Smooth muscle cell (in vitro differentiated cells): Measurements from ENCODE around the gene MB21D2. TPM values are rescaled to one million over a fixed set of nuclear protein-coding genes. Genes with fewer than 3 reads are reported as not detected.

Experiments
- DNase-seq: peaks from one replicate; lab custom pipeline; 2025; ENCODE audit not compliant: unreplicated experiment; lab: John Stamatoyannopoulos, UW
- H2AFZ ChIP-seq: fragments of 200-600 bp; sonication (generic); 2 replicates; pipeline ENCODE4 v1.6.0; 2016; ENCODE audit warnings: antibody characterized with exemption, low read depth, mild to moderate bottlenecking
- H3F3A ChIP-seq: fragments of 200-600 bp; sonication (generic); 2 replicates; pipeline ENCODE4 v1.6.0; 2017; ENCODE audit warnings: antibody characterized with exemption, low read depth
- H3K27ac ChIP-seq: fragments of 200-600 bp; sonication (generic); 2 replicates; pipeline ENCODE4 v1.5.1; 2016; ENCODE audit warnings: low read depth, mild to moderate bottlenecking
- H3K27me3 ChIP-seq: fragments of 200-600 bp; sonication (generic); 2 replicates; pipeline ENCODE4 v1.6.1; 2016; ENCODE audit warnings: low read depth, mild to moderate bottlenecking
- H3K36me3 ChIP-seq: fragments of 200-600 bp; sonication (generic); 2 replicates; pipeline ENCODE4 v1.5.1; 2016; ENCODE audit warnings: low read depth
- H3K4me1 ChIP-seq: fragments of 200-600 bp; sonication (generic); 2 replicates; pipeline ENCODE4 v1.5.1; 2016; ENCODE audit warnings: low read depth
- H3K4me2 ChIP-seq: fragments of 200-600 bp; sonication (generic); 2 replicates; pipeline ENCODE4 v1.6.0; 2016; ENCODE audit warnings: mild to moderate bottlenecking
- H3K4me3 ChIP-seq: fragments of 200-600 bp; sonication (generic); 2 replicates; pipeline ENCODE4 v1.5.1; 2016; ENCODE audit warnings: mild to moderate bottlenecking
- H3K79me2 ChIP-seq: fragments of 200-600 bp; sonication (generic); 2 replicates; pipeline ENCODE4 v1.6.0; 2016; ENCODE audit warnings: low read depth, mild to moderate bottlenecking
- H3K9ac ChIP-seq: fragments of 200-600 bp; sonication (generic); 2 replicates; pipeline ENCODE4 v1.6.0; 2016; ENCODE audit warnings: low read depth
- H3K9me3 ChIP-seq: fragments of 200-600 bp; sonication (generic); replicated peaks from 2 replicates; pipeline ENCODE4 v1.5.1; 2016; ENCODE audit warnings: low read depth
- H4K20me1 ChIP-seq: fragments of 200-600 bp; sonication (generic); 2 replicates; pipeline ENCODE4 v1.6.0; 2016; ENCODE audit warnings: low read depth
- WGBS: methylation state at CpG from one replicate; pipeline ENCODE4 v1.1.7; 2016; ENCODE audit warnings: low lambda C conversion rate; 5-methylcytosine and 5-hydroxymethylcytosine counted together
- polyA plus RNA-seq: library from polyadenylated mRNA; unstranded; fragments of >200 nt; fragmentation: Nextera tagmentation; extraction: Ambion mirVana; gene quantifications from 2 replicates; pipeline ENCODE4 v1.2.1, GENCODE V29; 2016
- total RNA-seq: library from RNA; depleted of rRNA; stranded (reverse); fragments of >200 nt; gene quantifications from 2 replicates; pipeline ENCODE4 v1.2.3, GENCODE V29; 2014
- TF ChIP-seq, protein P1 (sequence below): fragments of 200-600 bp; sonication (generic); IDR thresholded peaks from 2 replicates; pipeline ENCODE4 v1.5.1; 2017; ENCODE audit warnings: borderline replicate concordance, mild to moderate bottlenecking, antibody characterized with exemption; ENCODE audit not compliant: insufficient read depth, poor library complexity, severe bottlenecking

MB21D2 gene
- total and polyA plus RNA-seq, 2 experiments from 2014 or later: 5.2 to 17.1 TPM

- Histone ChIP-seq H3K9ac (no peak overlapping the region), H3K79me2 (peaks cover 51% of the 10 kb centered on the region), H3K27me3 (no peaks in the 10 kb centered on the region), H3K9me3 (no peaks in the 10 kb centered on the region), H3K27ac (no peak overlapping the region), H3K4me1 (peaks cover 10% of the 10 kb centered on the region), H3K4me2 (no peak overlapping the region), H4K20me1 (peaks cover 19% of the 10 kb centered on the region), H3K36me3 (no peaks in the 10 kb centered on the region), H3K4me3 (no peak overlapping the region), H2AFZ (no peak overlapping the region), H3F3A (no peaks in the 10 kb centered on the region)
- TF ChIP-seq, protein P1, sequence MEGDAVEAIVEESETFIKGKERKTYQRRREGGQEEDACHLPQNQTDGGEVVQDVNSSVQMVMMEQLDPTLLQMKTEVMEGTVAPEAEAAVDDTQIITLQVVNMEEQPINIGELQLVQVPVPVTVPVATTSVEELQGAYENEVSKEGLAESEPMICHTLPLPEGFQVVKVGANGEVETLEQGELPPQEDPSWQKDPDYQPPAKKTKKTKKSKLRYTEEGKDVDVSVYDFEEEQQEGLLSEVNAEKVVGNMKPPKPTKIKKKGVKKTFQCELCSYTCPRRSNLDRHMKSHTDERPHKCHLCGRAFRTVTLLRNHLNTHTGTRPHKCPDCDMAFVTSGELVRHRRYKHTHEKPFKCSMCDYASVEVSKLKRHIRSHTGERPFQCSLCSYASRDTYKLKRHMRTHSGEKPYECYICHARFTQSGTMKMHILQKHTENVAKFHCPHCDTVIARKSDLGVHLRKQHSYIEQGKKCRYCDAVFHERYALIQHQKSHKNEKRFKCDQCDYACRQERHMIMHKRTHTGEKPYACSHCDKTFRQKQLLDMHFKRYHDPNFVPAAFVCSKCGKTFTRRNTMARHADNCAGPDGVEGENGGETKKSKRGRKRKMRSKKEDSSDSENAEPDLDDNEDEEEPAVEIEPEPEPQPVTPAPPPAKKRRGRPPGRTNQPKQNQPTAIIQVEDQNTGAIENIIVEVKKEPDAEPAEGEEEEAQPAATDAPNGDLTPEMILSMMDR: no peak
- no peak for DNase-seq
- WGBS: 74% methylated on average over 9 of the region's 9 CpGs
Measured at GRCh38 chr3:192844836-192845525, 72.7 kb downstream of the MB21D2 start.

DNA sequence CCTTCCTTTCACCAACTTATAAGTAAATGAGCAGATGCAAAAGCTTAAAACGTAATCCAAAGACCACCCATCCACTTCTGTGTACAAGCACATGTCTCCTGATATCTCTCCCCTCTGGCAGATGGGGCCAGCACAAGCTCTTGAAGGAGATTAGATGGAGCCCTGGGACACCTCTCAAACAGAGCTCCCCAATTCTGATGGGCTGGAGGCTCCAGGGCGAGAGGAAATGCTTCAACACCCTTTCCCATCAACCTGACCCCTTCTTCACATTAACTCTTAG is 73.2 kb downstream of the MB21D2 start:
- H3K79me2 ChIP-seq: peaks cover 56% of the 10 kb centered on the region
- no peaks in the 10 kb centered on the region for H3K9me3 ChIP-seq
- peaks cover 19% of the 10 kb centered on the region for H4K20me1 ChIP-seq
- H3K27me3 ChIP-seq: no peaks in the 10 kb centered on the region
- DNase-seq: no peak
- WGBS: 96% methylated on average over 2 of the region's 2 CpGs
- no peak overlapping the region for H3K9ac ChIP-seq
- H3F3A ChIP-seq: no peaks in the 10 kb centered on the region
- TF ChIP-seq, protein P1: no peak
- H3K4me2 ChIP-seq: no peak overlapping the region
- H3K4me3 ChIP-seq: no peak overlapping the region
- H3K36me3 ChIP-seq: no peaks in the 10 kb centered on the region
- H3K27ac ChIP-seq: no peak overlapping the region
- peaks cover 10% of the 10 kb centered on the region for H3K4me1 ChIP-seq
- H2AFZ ChIP-seq: no peak overlapping the region

DNA sequence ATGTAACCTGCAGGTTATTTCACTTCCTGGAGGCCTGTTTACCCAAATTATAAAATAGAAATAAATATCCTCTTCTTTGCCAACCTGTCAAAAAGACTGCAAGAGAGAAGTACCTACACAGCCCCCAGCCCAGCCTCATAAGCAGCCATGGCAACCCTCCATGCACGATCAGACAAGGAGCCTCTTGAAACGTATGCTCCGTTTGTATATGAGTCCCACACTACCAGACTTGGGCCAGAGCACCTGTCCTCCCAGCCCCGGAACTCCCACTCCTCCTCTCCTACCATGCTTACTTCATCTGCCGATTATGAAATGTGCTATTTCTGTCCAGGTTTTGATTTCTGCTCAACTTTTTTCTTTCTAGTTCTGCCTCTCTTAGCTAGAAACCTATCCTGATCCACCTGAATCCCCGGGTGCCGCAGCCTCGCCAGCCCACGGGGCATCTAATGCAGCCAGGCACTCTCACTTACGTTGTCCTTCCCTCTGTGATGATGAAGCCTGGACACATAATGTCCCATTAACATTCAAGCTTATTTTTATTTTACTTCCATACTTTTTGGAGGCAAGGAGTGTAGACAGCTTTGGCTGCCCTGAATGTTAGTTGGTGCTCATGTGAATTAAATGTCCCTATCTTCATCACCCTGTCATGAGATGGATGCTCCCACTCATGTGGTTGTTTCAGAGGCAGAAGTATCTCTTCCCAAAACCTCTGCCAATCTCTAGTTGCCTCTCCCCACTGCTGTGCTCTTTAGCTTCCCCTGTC is 73.8 kb downstream of the MB21D2 start:
- no peak overlapping the region for H2AFZ ChIP-seq
- WGBS: 93% methylated on average over 10 of the region's 10 CpGs
- H3K9me3 ChIP-seq: no peaks in the 10 kb centered on the region
- H3K27ac ChIP-seq: no peak overlapping the region
- H3K36me3 ChIP-seq: no peaks in the 10 kb centered on the region
- H4K20me1 ChIP-seq: peaks cover 19% of the 10 kb centered on the region
- peaks cover 59% of the 10 kb centered on the region for H3K79me2 ChIP-seq
- no peak for DNase-seq
- H3K4me1 ChIP-seq: peaks cover 10% of the 10 kb centered on the region
- TF ChIP-seq, protein P1: no peak
- H3F3A ChIP-seq: no peaks in the 10 kb centered on the region
- H3K4me2 ChIP-seq: no peak overlapping the region
- H3K9ac ChIP-seq: no peak overlapping the region
- H3K27me3 ChIP-seq: no peaks in the 10 kb centered on the region
- no peak overlapping the region for H3K4me3 ChIP-seq
